Neuronal stem cell (in vitro differentiated cells): ENCODE measurements around the gene ASF1A.

Source experiments
- DNase-seq: peaks from one replicate; pipeline ENCODE4 v3.0.0-alpha.2; 2013; ENCODE audit warnings: low spot score
- H2AFZ ChIP-seq: one replicate; pipeline ENCODE4 v1.6.1; 2013; ENCODE audit warnings: mild to moderate bottlenecking, low read length, inconsistent platforms
- H2AK5ac ChIP-seq: 2 replicates; pipeline ENCODE4 v1.6.1; 2013; ENCODE audit warnings: low read depth, mild to moderate bottlenecking, inconsistent platforms, low read length, moderate library complexity, mixed read lengths
- H2BK120ac ChIP-seq: 2 replicates; pipeline ENCODE4 v1.6.1; 2013; ENCODE audit warnings: low read depth, mild to moderate bottlenecking, inconsistent platforms, low read length, moderate library complexity, mixed read lengths
- H2BK12ac ChIP-seq: one replicate; pipeline ENCODE4 v1.6.1; 2013; ENCODE audit warnings: low read length, inconsistent platforms
- H2BK15ac ChIP-seq: 2 replicates; pipeline ENCODE4 v1.6.1; 2013; ENCODE audit warnings: mild to moderate bottlenecking, low read length, inconsistent platforms, mixed read lengths
- H2BK5ac ChIP-seq: one replicate; pipeline ENCODE4 v1.6.1; 2013; ENCODE audit warnings: inconsistent platforms, mild to moderate bottlenecking, low read length, moderate library complexity
- H3K14ac ChIP-seq: one replicate; pipeline ENCODE4 v1.6.1; 2013; ENCODE audit warnings: low read length, inconsistent platforms
- H3K18ac ChIP-seq: 2 replicates; pipeline ENCODE4 v1.6.1; 2013; ENCODE audit warnings: low read length, inconsistent platforms
- H3K23ac ChIP-seq: 2 replicates; pipeline ENCODE4 v1.6.1; 2013; ENCODE audit warnings: low read depth, mild to moderate bottlenecking, mixed read lengths, low read length, inconsistent platforms; ENCODE audit not compliant: poor library complexity
- H3K27ac ChIP-seq: replicated peaks from 3 replicates; pipeline ENCODE4 v1.5.1; 2013; ENCODE audit warnings: low read length, inconsistent platforms
- H3K27me3 ChIP-seq, 3 experiments: 2 replicates each; pipeline ENCODE4 v1.6.1; 2013; ENCODE audit warnings: low read length in 3 of 3, mild to moderate bottlenecking in 2 of 3, inconsistent platforms in 1 of 3, low read depth in 1 of 3, mixed read lengths in 1 of 3, moderate library complexity in 1 of 3; ENCODE audit not compliant: control insufficient read depth in 3 of 3, insufficient read depth in 3 of 3
- H3K36me3 ChIP-seq, 2 donors: replicated peaks in 1 of 2; 2 replicates each; pipeline ENCODE4 v1.6.1; 2013; ENCODE audit warnings: low read length in 2 of 2; ENCODE audit not compliant: control insufficient read depth in 2 of 2, insufficient read depth in 2 of 2
- H3K4ac ChIP-seq: 2 replicates; pipeline ENCODE4 v1.6.1; 2013; ENCODE audit warnings: inconsistent platforms, mild to moderate bottlenecking, low read length, moderate library complexity
- H3K4me1 ChIP-seq, 2 donors: 1 replicate in 1 of 2; 2 replicates in 1 of 2; pipeline ENCODE4 v1.6.1; 2013; ENCODE audit warnings: low read length in 2 of 2, low read depth in 1 of 2; ENCODE audit not compliant: control insufficient read depth in 2 of 2, insufficient read depth in 1 of 2
- H3K4me2 ChIP-seq: one replicate; pipeline ENCODE4 v1.6.1; 2013; ENCODE audit warnings: mild to moderate bottlenecking, low read length, inconsistent platforms; ENCODE audit not compliant: insufficient read depth, poor library complexity, severe bottlenecking
- H3K4me3 ChIP-seq, 2 donors: 2 replicates each; pipeline ENCODE4 v1.5.1; 2013; ENCODE audit warnings: low read length in 2 of 2, mild to moderate bottlenecking in 2 of 2, inconsistent platforms in 1 of 2, moderate library complexity in 1 of 2
- H3K79me1 ChIP-seq: one replicate; pipeline ENCODE4 v1.6.1; 2013; ENCODE audit warnings: low read depth, mild to moderate bottlenecking, inconsistent platforms, low read length, moderate library complexity
- H3K9ac ChIP-seq: one replicate; pipeline ENCODE4 v1.6.1; 2013; ENCODE audit warnings: mild to moderate bottlenecking, low read depth, low read length, inconsistent platforms; ENCODE audit not compliant: poor library complexity
- H3K9me3 ChIP-seq, 2 donors: replicated peaks in 1 of 2; 2 replicates each; pipeline versions ENCODE3 to v1.6.1; 2013; ENCODE audit warnings: low read length in 2 of 2, mild to moderate bottlenecking in 2 of 2, inconsistent platforms in 1 of 2, low read depth in 1 of 2, mixed read lengths in 1 of 2, moderate library complexity in 1 of 2; ENCODE audit not compliant: control insufficient read depth in 2 of 2, insufficient read depth in 1 of 2
- H4K8ac ChIP-seq: one replicate; pipeline ENCODE4 v1.6.1; 2013; ENCODE audit warnings: low read depth, mild to moderate bottlenecking, inconsistent platforms, low read length, moderate library complexity
- H4K91ac ChIP-seq: one replicate; pipeline ENCODE4 v1.6.1; 2013; ENCODE audit warnings: low read length, low read depth, mild to moderate bottlenecking, inconsistent platforms; ENCODE audit not compliant: poor library complexity
- WGBS, 2 donors: extraction: QIAGEN DNeasy Blood & Tissue Kit; methylation state at CpG; one replicate each; pipeline ENCODE4 v1.1.7; 2013; ENCODE audit warnings: missing lambda C conversion rate in 2 of 2, mixed read lengths in 1 of 2; ENCODE audit not compliant: insufficient read length in 2 of 2, insufficient replicate concordance in 1 of 2; ENCODE audit errors: extremely low coverage in 2 of 2; 5-methylcytosine and 5-hydroxymethylcytosine counted together

The ASF1A gene

DNA sequence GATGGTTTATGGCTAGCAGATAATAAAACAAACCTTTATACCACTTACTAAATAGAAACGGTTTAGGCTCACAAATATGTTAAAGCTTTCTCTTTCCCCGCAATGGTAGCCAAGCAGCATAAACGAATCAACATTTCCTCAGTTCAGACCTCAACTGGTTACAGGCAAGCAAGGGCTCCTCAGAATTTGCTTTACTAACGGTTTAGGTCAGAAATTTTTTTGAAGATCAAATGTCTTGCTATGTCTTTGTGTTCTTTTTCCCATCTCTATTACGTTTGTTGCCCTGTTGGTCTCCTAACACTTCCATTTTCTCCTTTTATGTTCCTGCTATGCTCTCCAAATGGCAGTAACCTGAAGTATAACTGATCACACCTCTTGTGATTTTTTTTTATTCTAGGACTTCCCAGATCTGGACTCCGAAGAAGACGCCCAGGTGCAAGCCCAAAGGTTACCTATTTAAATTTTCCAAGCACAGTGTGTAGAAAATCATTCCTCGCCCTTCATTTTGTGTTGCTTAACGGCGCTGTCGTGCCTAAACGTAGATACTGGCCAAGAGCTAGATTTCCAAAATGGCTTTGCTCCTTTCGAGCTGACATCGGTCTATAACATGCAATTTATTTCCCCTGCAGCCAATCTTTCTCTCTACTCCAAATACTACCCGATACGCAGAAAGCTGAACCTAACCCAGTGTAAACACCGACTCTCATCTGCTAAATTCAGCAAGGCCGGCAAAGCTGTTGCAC lies 717 bp upstream of the ASF1A start:
- Histone ChIP-seq H4K8ac (no peak overlapping the region), H3K79me1 (peaks cover 2% of the 10 kb centered on the region), H2BK5ac (no peak overlapping the region), H3K36me3 (peaks cover 0 to 26% of the 10 kb centered on the region in 2 donors), H3K4ac (no peak overlapping the region), H3K18ac (no peak overlapping the region), H3K9ac (no peak overlapping the region), H3K23ac (no peak overlapping the region), H3K4me1 (peaks cover 3 to 9% of the 10 kb centered on the region in 2 donors), H2AFZ (peak overlapping the region; percentile 84), H2BK12ac (no peak overlapping the region), H3K9me3 (no peaks in the 10 kb centered on the region), H2AK5ac (no peak overlapping the region), H3K27ac (peak overlapping the region; percentile 43), H4K91ac (no peak overlapping the region), H3K4me3 (peak overlapping the region; percentile 50 to 75), H3K27me3 (no peaks in the 10 kb centered on the region), H3K14ac (no peak overlapping the region), H3K4me2 (peak overlapping the region; percentile 66), H2BK15ac (no peak overlapping the region), H2BK120ac (no peak overlapping the region)
- WGBS, 2 donors = no CpG with 5 or more reads among the region's 18 CpGs
- no peak for DNase-seq

DNA sequence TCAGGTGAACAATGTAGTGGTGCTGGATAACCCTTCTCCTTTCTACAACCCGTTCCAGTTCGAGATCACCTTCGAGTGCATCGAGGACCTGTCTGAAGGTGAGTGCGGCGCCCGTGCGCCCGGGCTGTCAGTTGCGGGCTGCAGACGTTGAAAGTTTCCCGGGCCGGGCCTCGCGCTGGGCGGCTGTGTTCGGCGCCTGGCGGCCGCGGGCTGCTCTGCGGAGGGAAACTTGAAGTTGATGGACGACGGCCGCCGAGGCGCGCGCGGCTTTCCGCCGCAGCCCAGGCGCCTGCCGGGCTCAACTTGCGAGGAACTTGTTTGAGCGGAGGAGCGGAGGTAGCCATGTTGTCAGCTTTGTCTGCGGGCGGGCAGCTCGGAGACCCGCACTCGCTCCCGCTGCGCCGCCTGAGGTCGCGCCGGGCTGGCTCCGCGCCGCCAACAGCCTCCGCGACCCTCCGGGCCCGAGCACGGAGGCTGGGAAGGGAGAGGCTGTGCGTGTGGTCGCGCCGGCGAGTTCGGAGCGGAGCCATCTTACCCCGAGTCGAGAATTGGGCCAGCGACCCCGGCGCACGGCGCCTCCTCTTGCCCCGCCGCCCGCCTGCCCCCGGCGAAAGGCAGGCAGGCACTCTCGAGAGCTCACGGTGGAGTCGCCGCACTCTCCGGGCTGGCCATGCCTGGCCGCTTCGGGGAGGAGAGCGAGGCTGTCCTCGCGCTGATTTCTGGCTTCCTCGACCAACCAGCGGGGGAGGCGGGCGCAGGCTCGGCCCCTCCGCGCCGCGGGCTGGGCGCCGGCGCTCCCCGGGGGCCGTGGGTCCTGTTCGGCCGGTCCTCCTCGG lies 691 bp downstream of the ASF1A start:
- no peak overlapping the region for H4K8ac ChIP-seq
- peak overlapping the region; percentile 97 for H3K9ac ChIP-seq
- H3K4me1 ChIP-seq = peaks cover 8 to 9% of the 10 kb centered on the region in 2 donors
- no peak overlapping the region for H2BK12ac ChIP-seq
- H3K14ac ChIP-seq = peak overlapping the region; percentile 95
- H3K23ac ChIP-seq = peak overlapping the region; percentile 87
- peak overlapping the region; percentile 93 for H3K27ac ChIP-seq
- H3K4me2 ChIP-seq = peak overlapping the region; percentile 43
- no peak overlapping the region for H3K4ac ChIP-seq
- no peaks in the 10 kb centered on the region for H3K27me3 ChIP-seq
- H3K9me3 ChIP-seq = no peaks in the 10 kb centered on the region
- DNase-seq = peak; percentile 51
- no peak overlapping the region for H2AK5ac ChIP-seq
- H4K91ac ChIP-seq = peak overlapping the region; percentile 16
- peak overlapping the region; percentile 91 to 98 for H3K4me3 ChIP-seq
- H2BK120ac ChIP-seq = peak overlapping the region; percentile 64
- H3K79me1 ChIP-seq = peaks cover 2% of the 10 kb centered on the region
- H3K18ac ChIP-seq = peak overlapping the region; percentile 95
- H3K36me3 ChIP-seq = peaks cover 0 to 39% of the 10 kb centered on the region in 2 donors
- peak overlapping the region; percentile 72 for H2BK15ac ChIP-seq
- H2BK5ac ChIP-seq = peak overlapping the region; percentile 93
- WGBS, 2 donors = no CpG with 5 or more reads among the region's 102 CpGs
- peak overlapping the region; percentile 59 for H2AFZ ChIP-seq

DNA sequence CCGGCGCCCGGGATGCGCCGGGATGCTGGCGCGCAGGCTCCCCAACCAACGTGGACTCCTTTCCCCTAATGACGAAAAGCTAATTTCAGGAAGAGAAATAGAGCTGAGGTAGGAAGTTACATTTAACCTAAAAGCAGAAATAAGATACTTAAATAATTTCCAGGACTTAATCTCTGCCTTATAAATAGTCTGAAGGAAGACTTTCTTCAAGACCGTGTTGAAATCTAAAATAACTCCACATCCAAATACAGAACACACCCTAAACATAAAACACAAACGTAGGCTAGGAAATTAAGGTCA lies 1.3 kb downstream of the ASF1A start:
- no peaks in the 10 kb centered on the region for H3K9me3 ChIP-seq
- no peak overlapping the region for H2BK12ac ChIP-seq
- H3K9ac ChIP-seq = peak overlapping the region; percentile 97
- peaks cover 11 to 13% of the 10 kb centered on the region in 2 donors for H3K4me1 ChIP-seq
- H3K4ac ChIP-seq = no peak overlapping the region
- no peak overlapping the region for H2AK5ac ChIP-seq
- H2BK120ac ChIP-seq = no peak overlapping the region
- DNase-seq = no peak
- H2AFZ ChIP-seq = peak overlapping the region; percentile 59
- H3K4me2 ChIP-seq = peak overlapping the region; percentile 43
- no peak overlapping the region for H3K14ac ChIP-seq
- H3K27ac ChIP-seq = peak overlapping the region; percentile 93
- no peak overlapping the region for H4K91ac ChIP-seq
- WGBS, 2 donors = no CpG with 5 or more reads among the region's 11 CpGs
- H3K4me3 ChIP-seq = peak overlapping the region; percentile 91 to 98
- peaks cover 0 to 45% of the 10 kb centered on the region in 2 donors for H3K36me3 ChIP-seq
- no peaks in the 10 kb centered on the region for H3K79me1 ChIP-seq
- no peak overlapping the region for H3K23ac ChIP-seq
- H2BK5ac ChIP-seq = peak overlapping the region; percentile 93
- H3K18ac ChIP-seq = peak overlapping the region; percentile 95
- H2BK15ac ChIP-seq = no peak overlapping the region
- H3K27me3 ChIP-seq = no peaks in the 10 kb centered on the region
- H4K8ac ChIP-seq = no peak overlapping the region

DNA sequence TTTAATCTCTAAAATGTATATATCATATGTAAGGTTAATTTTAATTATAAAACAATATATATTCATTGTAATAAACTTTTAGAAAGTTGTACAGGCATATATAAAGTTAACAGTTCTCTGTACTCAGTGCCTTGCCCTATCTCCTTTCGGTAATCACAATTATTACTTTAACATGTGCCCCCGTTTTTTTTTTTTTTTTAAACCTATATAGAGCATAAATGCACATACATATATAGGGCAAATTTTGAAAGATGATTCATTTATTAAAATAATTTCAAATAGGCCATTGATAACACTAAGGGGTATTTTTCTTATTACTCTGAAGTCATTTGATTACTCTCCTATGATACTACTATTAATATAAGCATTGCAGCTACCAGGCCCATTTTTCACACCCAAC lies 1.9 kb downstream of the ASF1A start:
- peak overlapping the region in 1 of 2 donors; percentile 91 for H3K4me3 ChIP-seq
- H3K27ac ChIP-seq = no peak overlapping the region
- no peak overlapping the region for H3K4ac ChIP-seq
- H3K79me1 ChIP-seq = no peaks in the 10 kb centered on the region
- no peak overlapping the region for H3K18ac ChIP-seq
- H3K23ac ChIP-seq = no peak overlapping the region
- H3K4me2 ChIP-seq = no peak overlapping the region
- H2BK12ac ChIP-seq = no peak overlapping the region
- peaks cover 11 to 17% of the 10 kb centered on the region in 2 donors for H3K4me1 ChIP-seq
- H3K36me3 ChIP-seq = peaks cover 0 to 51% of the 10 kb centered on the region in 2 donors
- no peak overlapping the region for H2BK15ac ChIP-seq
- no peak overlapping the region for H2BK120ac ChIP-seq
- no peak overlapping the region for H2BK5ac ChIP-seq
- H4K8ac ChIP-seq = no peak overlapping the region
- no peak for DNase-seq
- no peak overlapping the region for H2AFZ ChIP-seq
- H3K9ac ChIP-seq = no peak overlapping the region
- H3K27me3 ChIP-seq = no peaks in the 10 kb centered on the region
- H3K9me3 ChIP-seq = no peaks in the 10 kb centered on the region
- no peak overlapping the region for H3K14ac ChIP-seq
- no CpG with 5 or more reads among the region's 2 CpGs for WGBS, 2 donors
- H2AK5ac ChIP-seq = no peak overlapping the region
- no peak overlapping the region for H4K91ac ChIP-seq
